Measurements from ENCODE around the gene EPM2A. TPM values are rescaled to one million over a fixed set of nuclear protein-coding genes. Genes with fewer than 3 reads are reported as not detected.

The EPM2A gene
- total and polyA plus RNA-seq, 10 of the 15 experiments (the other 5 are each of a cell fraction or from before 2014, with no cell fraction given) = 3.4 to 13.0 (median 7.9) TPM

- no peak for TF ChIP-seq GABPA (IDR thresholded peaks at IDR 0.05; ENCODE audit: low read depth)
- TF ChIP-seq CREM (IDR thresholded peaks at IDR 0.05; ENCODE audit: low read depth) = no peak
- TF ChIP-seq CBX5 (IDR thresholded peaks at IDR 0.05; ENCODE audit: low read depth) = no peak; the same call in 1 of the 2 replicates
- no peak; the same call in 1 of the 2 replicates for TF ChIP-seq USF2 (IDR thresholded peaks at IDR 0.05; ENCODE audit: borderline replicate concordance, low read depth, low read length)
- peak; percentile 50 for TF ChIP-seq RUNX3 (IDR thresholded peaks at IDR 0.05; ENCODE audit: low read length)
- TF ChIP-seq TCF7 (IDR thresholded peaks at IDR 0.05; ENCODE audit: borderline replicate concordance) = 0 out of 2 replicates have a peak, but pooled peaks have one; percentile 25
- no peak for TF ChIP-seq ELK1 (IDR thresholded peaks at IDR 0.05; ENCODE audit: low read depth, low read length)
- 0 out of 2 replicates have a peak, but pooled peaks have one; percentile 3 for TF ChIP-seq ZNF592 (IDR thresholded peaks at IDR 0.05)
- TF ChIP-seq ZNF207 (IDR thresholded peaks at IDR 0.05; ENCODE audit: borderline replicate concordance) = 0 out of 2 replicates have a peak, but pooled peaks have one; percentile 29
- no peak for TF ChIP-seq CEBPB (IDR thresholded peaks at IDR 0.05; ENCODE audit: borderline replicate concordance in 1 of 2, low read depth in 2 of 2, low read length in 2 of 2)
- 0 out of 2 replicates have a peak, but pooled peaks have one; percentile 43 for TF ChIP-seq MTA3 (IDR thresholded peaks at IDR 0.05; ENCODE audit: borderline replicate concordance, low read length)
- no peak for TF ChIP-seq CBFB (IDR thresholded peaks at IDR 0.05; ENCODE audit: low read depth)
- TF ChIP-seq MXI1 (IDR thresholded peaks at IDR 0.05; ENCODE audit: low read depth, low read length) = peak; percentile 66
- TF ChIP-seq IRF5 (IDR thresholded peaks at IDR 0.05; ENCODE audit: borderline replicate concordance) = no peak
- no peak for TF ChIP-seq IRF3 (IDR thresholded peaks at IDR 0.05)
- TF ChIP-seq GATAD2B (conservative IDR thresholded peaks at IDR 0.05; ENCODE audit: low read depth) = peak; percentile 92; the same call in 1 of the 2 replicates
- no peak for TF ChIP-seq HDAC2 (IDR thresholded peaks at IDR 0.05)
- no peak for TF ChIP-seq ESRRA (IDR thresholded peaks at IDR 0.05; ENCODE audit: low read length)
- no peak for TF ChIP-seq KDM1A (IDR thresholded peaks at IDR 0.05; ENCODE audit: borderline replicate concordance)
- no peak for TF ChIP-seq SMAD1 (IDR thresholded peaks at IDR 0.05; ENCODE audit: low read depth, partially characterized antibody)
These were observed at the start of gene EPM2A (continued) for GRCh38 chr6:145735356-145736165.
